ENCODE measurements around the gene BICD2.

Gene BICD2

GRCh38 chr9:92730897-92731296 lies 33.7 kb downstream of the BICD2 start:
- Mint-ChIP-seq H3K4me3 (no peak overlapping the region), H3K4me1 (ENCODE audit: low read depth) (peaks cover 55% of the 10 kb centered on the region), H3K36me3 (ENCODE audit: low read depth) (peaks cover 10% of the 10 kb centered on the region), H3K27ac (peak overlapping the region; percentile 75), H3K9me3 (no peaks in the 10 kb centered on the region), H3K27me3 (no peaks in the 10 kb centered on the region)

GRCh38 chr9:92729735-92730155 lies 34.9 kb downstream of the BICD2 start:
- Mint-ChIP-seq H3K4me3 (no peak overlapping the region), H3K36me3 (ENCODE audit: low read depth) (peaks cover 10% of the 10 kb centered on the region), H3K4me1 (ENCODE audit: low read depth) (peaks cover 47% of the 10 kb centered on the region), H3K27ac (no peak overlapping the region), H3K9me3 (no peaks in the 10 kb centered on the region), H3K27me3 (no peaks in the 10 kb centered on the region)

GRCh38 chr9:92728831-92729734 lies 35.5 kb downstream of the BICD2 start:
- H3K36me3 Mint-ChIP-seq (ENCODE audit: low read depth) = peaks cover 10% of the 10 kb centered on the region
- H3K9me3 Mint-ChIP-seq = no peaks in the 10 kb centered on the region
- H3K27ac Mint-ChIP-seq = no peak overlapping the region
- H3K4me1 Mint-ChIP-seq (ENCODE audit: low read depth) = peaks cover 47% of the 10 kb centered on the region
- no peaks in the 10 kb centered on the region for H3K27me3 Mint-ChIP-seq
- H3K4me3 Mint-ChIP-seq = no peak overlapping the region

GRCh38 chr9:92727716-92728700 lies 36.6 kb downstream of the BICD2 start:
- Mint-ChIP-seq H3K27me3 (no peaks in the 10 kb centered on the region), H3K36me3 (ENCODE audit: low read depth) (peaks cover 14% of the 10 kb centered on the region), H3K4me3 (no peak overlapping the region), H3K27ac (peak overlapping the region; percentile 33), H3K9me3 (no peaks in the 10 kb centered on the region), H3K4me1 (ENCODE audit: low read depth) (peaks cover 50% of the 10 kb centered on the region)

GRCh38 chr9:92726971-92727715 lies 37.5 kb downstream of the BICD2 start:
- Mint-ChIP-seq H3K27me3 (no peaks in the 10 kb centered on the region), H3K4me3 (no peak overlapping the region), H3K4me1 (ENCODE audit: low read depth) (peaks cover 50% of the 10 kb centered on the region), H3K9me3 (no peaks in the 10 kb centered on the region), H3K36me3 (ENCODE audit: low read depth) (peaks cover 23% of the 10 kb centered on the region), H3K27ac (peak overlapping the region; percentile 33)

- Mint-ChIP-seq H3K4me3 (no peak overlapping the region), H3K9me3 (no peaks in the 10 kb centered on the region), H3K27me3 (no peaks in the 10 kb centered on the region), H3K36me3 (ENCODE audit: low read depth) (peaks cover 29% of the 10 kb centered on the region), H3K27ac (no peak overlapping the region), H3K4me1 (ENCODE audit: low read depth) (peaks cover 44% of the 10 kb centered on the region)
Measured at GRCh38 chr9:92726348-92726747, 38.3 kb downstream of the BICD2 start.

GRCh38 chr9:92725766-92726165 lies 38.9 kb downstream of the BICD2 start:
- peaks cover 43% of the 10 kb centered on the region for H3K4me1 Mint-ChIP-seq (ENCODE audit: low read depth)
- no peaks in the 10 kb centered on the region for H3K9me3 Mint-ChIP-seq
- H3K27ac Mint-ChIP-seq = no peak overlapping the region

GRCh38 chr9:92725266-92725545 lies 39.4 kb downstream of the BICD2 start:
- H3K4me3 Mint-ChIP-seq = no peak overlapping the region
- H3K27ac Mint-ChIP-seq = no peak overlapping the region
- no peaks in the 10 kb centered on the region for H3K27me3 Mint-ChIP-seq
- H3K36me3 Mint-ChIP-seq (ENCODE audit: low read depth) = peaks cover 38% of the 10 kb centered on the region
- H3K4me1 Mint-ChIP-seq (ENCODE audit: low read depth) = peaks cover 41% of the 10 kb centered on the region
- no peaks in the 10 kb centered on the region for H3K9me3 Mint-ChIP-seq

More at GRCh38 chr9:92725766-92726165, 38.9 kb downstream of the BICD2 start:
- no peak overlapping the region for H3K4me3 Mint-ChIP-seq
- H3K36me3 Mint-ChIP-seq (ENCODE audit: low read depth) = peaks cover 32% of the 10 kb centered on the region
- no peaks in the 10 kb centered on the region for H3K27me3 Mint-ChIP-seq

- no peaks in the 10 kb centered on the region for H3K27me3 Mint-ChIP-seq
Measured at GRCh38 chr9:92724528-92725265, 39.9 kb downstream of the BICD2 start.

GRCh38 chr9:92723801-92724323 lies 40.8 kb downstream of the BICD2 start:
- Mint-ChIP-seq H3K4me1 (ENCODE audit: low read depth) (peaks cover 27% of the 10 kb centered on the region), H3K27me3 (no peaks in the 10 kb centered on the region), H3K4me3 (no peak overlapping the region), H3K36me3 (ENCODE audit: low read depth) (peaks cover 49% of the 10 kb centered on the region), H3K27ac (no peak overlapping the region), H3K9me3 (no peaks in the 10 kb centered on the region)

More at GRCh38 chr9:92724528-92725265, 39.9 kb downstream of the BICD2 start:
- H3K9me3 Mint-ChIP-seq = no peaks in the 10 kb centered on the region
- peaks cover 42% of the 10 kb centered on the region for H3K36me3 Mint-ChIP-seq (ENCODE audit: low read depth)
- H3K4me1 Mint-ChIP-seq (ENCODE audit: low read depth) = peaks cover 35% of the 10 kb centered on the region
- H3K4me3 Mint-ChIP-seq = no peak overlapping the region
- H3K27ac Mint-ChIP-seq = no peak overlapping the region

- Mint-ChIP-seq H3K4me1 (ENCODE audit: low read depth) (peaks cover 27% of the 10 kb centered on the region), H3K36me3 (ENCODE audit: low read depth) (peaks cover 49% of the 10 kb centered on the region), H3K9me3 (no peaks in the 10 kb centered on the region), H3K4me3 (no peak overlapping the region), H3K27ac (no peak overlapping the region), H3K27me3 (no peaks in the 10 kb centered on the region)
Measured at GRCh38 chr9:92723299-92723625, 41.4 kb downstream of the BICD2 start.

- no peak overlapping the region for H3K4me3 Mint-ChIP-seq
- no peaks in the 10 kb centered on the region for H3K9me3 Mint-ChIP-seq
- H3K4me1 Mint-ChIP-seq (ENCODE audit: low read depth) = peaks cover 21% of the 10 kb centered on the region
- peak overlapping the region; percentile 49 for H3K27ac Mint-ChIP-seq
- H3K36me3 Mint-ChIP-seq (ENCODE audit: low read depth) = peaks cover 48% of the 10 kb centered on the region
- H3K27me3 Mint-ChIP-seq = no peaks in the 10 kb centered on the region
Measured at GRCh38 chr9:92722386-92723298, 42.0 kb downstream of the BICD2 start.

- Mint-ChIP-seq H3K27ac (no peak overlapping the region), H3K27me3 (no peaks in the 10 kb centered on the region), H3K36me3 (ENCODE audit: low read depth) (peaks cover 47% of the 10 kb centered on the region), H3K9me3 (no peaks in the 10 kb centered on the region), H3K4me3 (no peak overlapping the region), H3K4me1 (ENCODE audit: low read depth) (peaks cover 13% of the 10 kb centered on the region)
Measured at GRCh38 chr9:92721548-92721947, 43.1 kb downstream of the BICD2 start.

Measured in stimulated activated naive CD8-positive, alpha-beta T cell treated with anti-CD3 and anti-CD28 coated beads, Interleukin-15, Interleukin-2, amounts not matched to agents 100 ng/mL and 50 ng/mL, for 24 hours (primary cell).